IPS-18c (cell line): ENCODE data around the gene PCDHGC5.
A peak's percentile ranks its signal among the peaks of the same experiment; 100 is the strongest.

ENCODE experiments used
- H3K4me3 ChIP-seq: 2 replicates; pipeline ENCODE4 v1.7.0; 2013; ENCODE audit warnings: low read depth, mild to moderate bottlenecking, low read length, moderate library complexity; ENCODE audit not compliant: insufficient read depth
- H3K9me3 ChIP-seq: one replicate; pipeline ENCODE4 v1.6.1; 2013; ENCODE audit warnings: mild to moderate bottlenecking, low read length, moderate library complexity; ENCODE audit not compliant: control insufficient read depth, insufficient read depth

PCDHGC5 gene

GRCh38 chr5:141486091-141486490 is 2.8 kb upstream of the PCDHGC5 start:
- H3K4me3 ChIP-seq: peak overlapping the region; percentile 32; the same call in 1 of the 2 replicates
- peaks cover 4% of the 10 kb centered on the region for H3K9me3 ChIP-seq

GRCh38 chr5:141487131-141487530 is 1.8 kb upstream of the PCDHGC5 start:
- no peak overlapping the region for H3K4me3 ChIP-seq

GRCh38 chr5:141489841-141490240 is 960 bp downstream of the PCDHGC5 start:
- H3K4me3 ChIP-seq: no peak overlapping the region
- peaks cover 7% of the 10 kb centered on the region for H3K9me3 ChIP-seq

More at GRCh38 chr5:141487131-141487530, 1.8 kb upstream of the PCDHGC5 start:
- peaks cover 5% of the 10 kb centered on the region for H3K9me3 ChIP-seq

- Histone ChIP-seq H3K9me3 (peaks cover 7% of the 10 kb centered on the region), H3K4me3 (no peak overlapping the region)
These were observed 1.4 kb downstream of the PCDHGC5 start for GRCh38 chr5:141490271-141490670.

- Histone ChIP-seq H3K4me3 (no peak overlapping the region), H3K9me3 (peaks cover 7% of the 10 kb centered on the region)
These were observed 1.9 kb downstream of the PCDHGC5 start for GRCh38 chr5:141490771-141491170.

GRCh38 chr5:141491323-141492167 is 2.7 kb downstream of the PCDHGC5 start:
- Histone ChIP-seq H3K9me3 (peaks cover 7% of the 10 kb centered on the region), H3K4me3 (peak overlapping the region; percentile 41)

- peak overlapping the region; percentile 41 for H3K4me3 ChIP-seq
- H3K9me3 ChIP-seq: peaks cover 7% of the 10 kb centered on the region
These were observed 3.4 kb downstream of the PCDHGC5 start for GRCh38 chr5:141492168-141492885.

- Histone ChIP-seq H3K9me3 (peaks cover 7% of the 10 kb centered on the region), H3K4me3 (no peak overlapping the region)
These were observed 4.9 kb downstream of the PCDHGC5 start for GRCh38 chr5:141493500-141494422.

GRCh38 chr5:141494761-141495452 is 6.0 kb downstream of the PCDHGC5 start:
- Histone ChIP-seq H3K4me3 (peak overlapping the region; percentile 43), H3K9me3 (peaks cover 7% of the 10 kb centered on the region)

GRCh38 chr5:141495453-141495811 is 6.6 kb downstream of the PCDHGC5 start:
- Histone ChIP-seq H3K9me3 (peaks cover 7% of the 10 kb centered on the region), H3K4me3 (peak overlapping the region; percentile 43; the same call in 1 of the 2 replicates)

- H3K9me3 ChIP-seq: peaks cover 5% of the 10 kb centered on the region
- H3K4me3 ChIP-seq: no peak overlapping the region
These were observed 7.2 kb downstream of the PCDHGC5 start for GRCh38 chr5:141496038-141496437.

GRCh38 chr5:141501761-141502160 is 12.9 kb downstream of the PCDHGC5 start:
- peaks cover 2% of the 10 kb centered on the region for H3K9me3 ChIP-seq
- no peak overlapping the region for H3K4me3 ChIP-seq

GRCh38 chr5:141503681-141504080 is 14.8 kb downstream of the PCDHGC5 start:
- Histone ChIP-seq H3K4me3 (no peak overlapping the region), H3K9me3 (peaks cover 2% of the 10 kb centered on the region)

GRCh38 chr5:141504216-141504615 is 15.3 kb downstream of the PCDHGC5 start:
- H3K9me3 ChIP-seq: no peaks in the 10 kb centered on the region
- H3K4me3 ChIP-seq: no peak overlapping the region

- no peak overlapping the region for H3K4me3 ChIP-seq
- no peaks in the 10 kb centered on the region for H3K9me3 ChIP-seq
These were observed 17.7 kb downstream of the PCDHGC5 start for GRCh38 chr5:141506381-141507155.
